Fibroblast of lung (primary cell): ENCODE results near the gene ADCY9. TPM values are rescaled to one million over a fixed set of nuclear protein-coding genes. Genes with fewer than 3 reads are reported as not detected.

Source experiments
- DNase-seq, 2 donors: peaks; one replicate each; pipeline versions ENCODE4 v3.0.0 to v3.0.0-alpha.2; 2010; ENCODE audit warnings: low read depth in 2 of 2
- H2AFZ ChIP-seq: 2 replicates; pipeline ENCODE4 v1.5.1; 2012; ENCODE audit warnings: low read length, control low read depth, inconsistent platforms
- H3K27ac ChIP-seq: 2 replicates; pipeline ENCODE4 v1.5.1; 2011; ENCODE audit warnings: low read length, control low read depth; ENCODE audit not compliant: insufficient read depth
- H3K27me3 ChIP-seq: 2 replicates; pipeline ENCODE4 v1.5.1; 2011; ENCODE audit warnings: mild to moderate bottlenecking, low read length; ENCODE audit not compliant: control insufficient read depth, insufficient read depth
- H3K36me3 ChIP-seq: 2 replicates; pipeline ENCODE4 v1.5.1; 2011; ENCODE audit warnings: low read length; ENCODE audit not compliant: control insufficient read depth, insufficient read depth
- H3K4me1 ChIP-seq: 2 replicates; pipeline ENCODE4 v1.5.1; 2011; ENCODE audit warnings: low read length; ENCODE audit not compliant: control insufficient read depth, insufficient read depth; ENCODE audit errors: extremely low read depth
- H3K4me2 ChIP-seq: 2 replicates; pipeline ENCODE4 v1.5.1; 2011; ENCODE audit warnings: low read length, control low read depth; ENCODE audit not compliant: insufficient read depth; ENCODE audit errors: extremely low read depth
- H3K4me3 ChIP-seq, 4 experiments: fragments of 200-600 bp in 1 of 4; sonication (generic) in 1 of 4; replicated peaks in 1 of 4; 2 replicates each; pipeline ENCODE4 v1.5.1; 2011 to 2016; ENCODE audit warnings: low read length in 4 of 4, low read depth in 3 of 4, mild to moderate bottlenecking in 3 of 4, control low read depth in 2 of 4, inconsistent platforms in 1 of 4, mixed read lengths in 1 of 4; ENCODE audit not compliant: insufficient read depth in 1 of 4; ENCODE audit errors: control extremely low read depth in 1 of 4
- H3K79me2 ChIP-seq: 2 replicates; pipeline ENCODE4 v1.5.1; 2012; ENCODE audit warnings: mild to moderate bottlenecking, low read length, inconsistent platforms; ENCODE audit not compliant: control insufficient read depth, insufficient read depth
- H3K9ac ChIP-seq: 2 replicates; pipeline ENCODE4 v1.5.1; 2011; ENCODE audit warnings: mild to moderate bottlenecking, low read length, control low read depth; ENCODE audit not compliant: insufficient read depth
- H3K9me3 ChIP-seq: 2 replicates; pipeline ENCODE4 v1.5.1; 2012; ENCODE audit warnings: low read depth, low read length; ENCODE audit not compliant: control insufficient read depth, insufficient read depth
- H4K20me1 ChIP-seq: 2 replicates; pipeline ENCODE4 v1.5.1; 2011; ENCODE audit warnings: low read length; ENCODE audit not compliant: control insufficient read depth, insufficient read depth; ENCODE audit errors: extremely low read depth
- CTCF ChIP-seq, 2 donors: IDR thresholded peaks in 1 of 2; conservative IDR thresholded peaks in 1 of 2; 1 replicate in 1 of 2; 2 replicates in 1 of 2; pipeline ENCODE4 v1.5.1; 2011 to 2012; ENCODE audit warnings: low read length in 2 of 2, control low read depth in 1 of 2, inconsistent platforms in 1 of 2, low read depth in 1 of 2, mild to moderate bottlenecking in 1 of 2
- EZH2 ChIP-seq: IDR thresholded peaks from 2 replicates; pipeline ENCODE4 v1.5.1; 2012; ENCODE audit warnings: low read length, control low read depth, mild to moderate bottlenecking; ENCODE audit errors: missing control alignments
- polyA plus RNA-seq, 2 donors: library from polyadenylated mRNA; depleted of rRNA in 1 of 2; stranded (reverse) in 1 of 2; unstranded in 1 of 2; fragments of >200 nt; gene quantifications; 2 replicates each; pipeline ENCODE4 v1.2.1, GENCODE V29; 2011 to 2012; ENCODE audit warnings: missing spikeins in 1 of 2
- total RNA-seq: library from RNA; depleted of rRNA; stranded (reverse); fragments of >200 nt; gene quantifications from 2 replicates; pipeline ENCODE4 v1.2.1, GENCODE V29; 2014

ADCY9 gene
- total and polyA plus RNA-seq, 2 donors (not counting 1 experiment from before 2014, with no cell fraction given): 22.1 to 37.0 TPM

- no peak overlapping the region for H3K4me2 ChIP-seq
- no peak overlapping the region for H3K27ac ChIP-seq
- H3K27me3 ChIP-seq: no peaks in the 10 kb centered on the region
- no peak overlapping the region for H2AFZ ChIP-seq
- peaks cover 4% of the 10 kb centered on the region for H3K4me1 ChIP-seq
- H3K4me3 ChIP-seq: no peak overlapping the region
- TF ChIP-seq CTCF (conservative IDR thresholded peaks at IDR 0.05 in 1 of 2, IDR thresholded peaks at IDR 0.05 in 1 of 2; ENCODE audit: low read depth in 1 of 2, low read length in 2 of 2): no peak
- no peak for TF ChIP-seq EZH2
- H3K79me2 ChIP-seq: no peaks in the 10 kb centered on the region
- no peaks in the 10 kb centered on the region for H3K9me3 ChIP-seq
- DNase-seq: no peak
- no peak overlapping the region for H3K9ac ChIP-seq
- H4K20me1 ChIP-seq: no peaks in the 10 kb centered on the region
- peaks cover 11% of the 10 kb centered on the region for H3K36me3 ChIP-seq
Measured at GRCh38 chr16:3965781-3966582, 150.3 kb downstream of the ADCY9 start.

GRCh38 chr16:3965306-3965705 lies 150.9 kb downstream of the ADCY9 start:
- no peaks in the 10 kb centered on the region for H4K20me1 ChIP-seq
- no peak overlapping the region for H3K4me2 ChIP-seq
- no peak overlapping the region for H2AFZ ChIP-seq
- DNase-seq: no peak
- no peaks in the 10 kb centered on the region for H3K79me2 ChIP-seq
- H3K4me1 ChIP-seq: peaks cover 4% of the 10 kb centered on the region
- H3K27me3 ChIP-seq: no peaks in the 10 kb centered on the region
- H3K4me3 ChIP-seq: no peak overlapping the region
- H3K9me3 ChIP-seq: no peaks in the 10 kb centered on the region
- no peak overlapping the region for H3K9ac ChIP-seq
- no peak overlapping the region for H3K27ac ChIP-seq
- TF ChIP-seq EZH2: no peak
- TF ChIP-seq CTCF (conservative IDR thresholded peaks at IDR 0.05 in 1 of 2, IDR thresholded peaks at IDR 0.05 in 1 of 2; ENCODE audit: low read depth in 1 of 2, low read length in 2 of 2): no peak
- peaks cover 11% of the 10 kb centered on the region for H3K36me3 ChIP-seq

- no peak for TF ChIP-seq EZH2
- no peak for TF ChIP-seq CTCF (conservative IDR thresholded peaks at IDR 0.05 in 1 of 2, IDR thresholded peaks at IDR 0.05 in 1 of 2; ENCODE audit: low read depth in 1 of 2, low read length in 2 of 2)
- no peak overlapping the region for H3K27ac ChIP-seq
- H4K20me1 ChIP-seq: no peaks in the 10 kb centered on the region
- H3K4me1 ChIP-seq: peaks cover 4% of the 10 kb centered on the region
- DNase-seq: no peak
- no peak overlapping the region for H2AFZ ChIP-seq
- H3K27me3 ChIP-seq: no peaks in the 10 kb centered on the region
- no peak overlapping the region for H3K4me3 ChIP-seq
- no peak overlapping the region for H3K9ac ChIP-seq
- H3K9me3 ChIP-seq: no peaks in the 10 kb centered on the region
- no peak overlapping the region for H3K4me2 ChIP-seq
- H3K36me3 ChIP-seq: peaks cover 11% of the 10 kb centered on the region
- no peaks in the 10 kb centered on the region for H3K79me2 ChIP-seq
Measured at GRCh38 chr16:3964686-3965290, 151.5 kb downstream of the ADCY9 start.
